Astrocyte (in vitro differentiated cells and primary cell): ENCODE measurements around the gene TIMM29.

Source experiments
- CTCF ChIP-seq: IDR thresholded peaks from 2 replicates; pipeline ENCODE4 v1.5.1; 2011; ENCODE audit warnings: low read depth, mild to moderate bottlenecking, inconsistent platforms, low read length, moderate library complexity; ENCODE audit not compliant: insufficient read depth
- EZH2 ChIP-seq: IDR thresholded peaks from 2 replicates; pipeline ENCODE4 v1.6.1; 2012; ENCODE audit warnings: mild to moderate bottlenecking, low read length, inconsistent platforms; ENCODE audit not compliant: insufficient read depth

- TF ChIP-seq CTCF: no peak
- TF ChIP-seq EZH2: no peak
Measured at GRCh38 chr19:10927730-10928562, 665 bp upstream of the TIMM29 start.
